GM18861 (cell line): ENCODE data around the gene KRTAP2-2.
"Not testable (repeated sequence)": the region's sequence is repeated elsewhere in the genome, so short reads cannot be mapped to it uniquely, and the experiment has no call there.

Experiments
- ATAC-seq: cut with Tn5 transposase; IDR thresholded peaks from one replicate; pipeline ENCODE4 v1.9.1; 2021; ENCODE audit not compliant: unreplicated experiment

KRTAP2-2 gene

GRCh38 chr17:41065016-41065689, 10.1 kb upstream of the KRTAP2-2 start:
- not testable (repeated sequence) for ATAC-seq

GRCh38 chr17:41064301-41064700, 9.3 kb upstream of the KRTAP2-2 start:
- no peak for ATAC-seq

- no peak for ATAC-seq
These were observed 8.4 kb upstream of the KRTAP2-2 start for GRCh38 chr17:41063449-41063848.

- ATAC-seq: no peak
These were observed 6.9 kb upstream of the KRTAP2-2 start for GRCh38 chr17:41061964-41062363.

GRCh38 chr17:41060052-41060604, 5.1 kb upstream of the KRTAP2-2 start, which contains the start of gene KRTAP2-3:
KRTAP2-3 (minus strand) TSS chr17:41060114; CDS start chr17:41060050, 64 bp downstream.
- ATAC-seq: no peak

- ATAC-seq: not testable (repeated sequence)
These were observed 4.4 kb upstream of the KRTAP2-2 start for GRCh38 chr17:41059276-41060051.

- ATAC-seq: no peak
These were observed 3.7 kb upstream of the KRTAP2-2 start for GRCh38 chr17:41058741-41059140.

GRCh38 chr17:41057547-41057946, 2.5 kb upstream of the KRTAP2-2 start:
- ATAC-seq: no peak

GRCh38 chr17:41054556-41054955, 474 bp downstream of the KRTAP2-2 start:
- not testable (repeated sequence) for ATAC-seq

- ATAC-seq: no peak
These were observed 1.0 kb downstream of the KRTAP2-2 start for GRCh38 chr17:41054025-41054424.

GRCh38 chr17:41052566-41052965, 2.5 kb downstream of the KRTAP2-2 start:
- ATAC-seq: no peak

- ATAC-seq: no peak
These were observed 5.9 kb downstream of the KRTAP2-2 start for GRCh38 chr17:41049110-41049509.

GRCh38 chr17:41048441-41048840, 6.6 kb downstream of the KRTAP2-2 start:
- no peak for ATAC-seq

- ATAC-seq: not testable (repeated sequence)
These were observed 8.1 kb downstream of the KRTAP2-2 start, which contains the start of gene KRTAP2-1 for GRCh38 chr17:41046735-41047465. KRTAP2-1 (minus strand) TSS chr17:41047316; CDS start chr17:41047267, 49 bp downstream.

- no peak for ATAC-seq
These were observed 12.1 kb downstream of the KRTAP2-2 start for GRCh38 chr17:41042953-41043352.

GRCh38 chr17:41040783-41041571, 14.1 kb downstream of the KRTAP2-2 start, which contains the start of gene KRTAP1-1:
KRTAP1-1 (minus strand) TSS chr17:41041450; CDS start chr17:41041397, 53 bp downstream.
- ATAC-seq: not testable (repeated sequence)

GRCh38 chr17:41037853-41038350, 17.1 kb downstream of the KRTAP2-2 start:
- ATAC-seq: no peak

- not testable (repeated sequence) for ATAC-seq
These were observed 20.6 kb downstream of the KRTAP2-2 start, which contains the start of gene KRTAP1-3 for GRCh38 chr17:41034346-41034935. KRTAP1-3 (minus strand) TSS chr17:41034874; CDS start chr17:41034821, 53 bp downstream.

- no peak for ATAC-seq
These were observed 25.3 kb downstream of the KRTAP2-2 start, which contains the start of gene KRTAP1-4 for GRCh38 chr17:41029633-41030245. KRTAP1-4 (minus strand) TSS chr17:41030195; CDS start chr17:41030078, 117 bp downstream.
